Keratinocyte (primary cell): ENCODE results near the gene MGAT4A. TPM values are rescaled to one million over a fixed set of nuclear protein-coding genes. Genes with fewer than 3 reads are reported as not detected.

ENCODE experiments used
- DNase-seq: peaks from one replicate; pipeline ENCODE4 v3.0.0-alpha.2; 2011; ENCODE audit warnings: low read depth, missing footprints, low spot score
- FAIRE-seq: peaks from 2 replicates; lab custom pipeline; 2011; peaks lifted over from hg19 to GRCh38; lab: Jason Lieb, UNC
- H2AFZ ChIP-seq: 2 replicates; pipeline ENCODE4 v1.6.0; 2012; ENCODE audit warnings: low read length, control low read depth, inconsistent platforms; ENCODE audit not compliant: control insufficient read depth
- H3K27ac ChIP-seq: 2 replicates; pipeline ENCODE4 v1.5.1; 2011; ENCODE audit warnings: low read length; ENCODE audit not compliant: control insufficient read depth, insufficient read depth
- H3K27me3 ChIP-seq: 3 replicates; pipeline ENCODE4 v1.6.0; 2011; ENCODE audit warnings: low read length; ENCODE audit not compliant: control insufficient read depth, insufficient read depth; ENCODE audit errors: extremely low read depth
- H3K36me3 ChIP-seq, 2 experiments: 2 replicates in 1 of 2; 3 replicates in 1 of 2; pipeline ENCODE4 v1.5.1; 2011; ENCODE audit warnings: low read length in 2 of 2, mild to moderate bottlenecking in 1 of 2; ENCODE audit not compliant: control insufficient read depth in 2 of 2, insufficient read depth in 2 of 2; ENCODE audit errors: extremely low read depth in 1 of 2
- H3K4me1 ChIP-seq: 3 replicates; pipeline ENCODE4 v1.5.1; 2011; ENCODE audit warnings: low read length; ENCODE audit not compliant: control insufficient read depth, insufficient read depth; ENCODE audit errors: extremely low read depth
- H3K4me2 ChIP-seq: 3 replicates; pipeline ENCODE4 v1.6.0; 2011; ENCODE audit warnings: low read depth, low read length; ENCODE audit not compliant: control insufficient read depth, insufficient read depth; ENCODE audit errors: extremely low read depth
- H3K4me3 ChIP-seq, 3 experiments: fragments of 200-600 bp in 1 of 3; sonication (generic) in 1 of 3; 2 replicates in 2 of 3; 3 replicates in 1 of 3; pipeline ENCODE4 v1.5.1; 2011 to 2016; ENCODE audit warnings: low read length in 3 of 3, mild to moderate bottlenecking in 3 of 3, control low read depth in 2 of 3, inconsistent platforms in 1 of 3, low read depth in 1 of 3, mixed read lengths in 1 of 3, mixed run types in 1 of 3, moderate library complexity in 1 of 3; ENCODE audit not compliant: control insufficient read depth in 2 of 3, insufficient read depth in 2 of 3; ENCODE audit errors: extremely low read depth in 1 of 3
- H3K79me2 ChIP-seq: 2 replicates; pipeline ENCODE4 v1.6.0; 2012; ENCODE audit warnings: low read length; ENCODE audit not compliant: control insufficient read depth, insufficient read depth
- H3K9ac ChIP-seq: 3 replicates; pipeline ENCODE4 v1.6.0; 2011; ENCODE audit warnings: low read length; ENCODE audit not compliant: control insufficient read depth, insufficient read depth; ENCODE audit errors: extremely low read depth
- H3K9me1 ChIP-seq: 3 replicates; pipeline ENCODE4 v1.6.0; 2011; ENCODE audit warnings: low read length; ENCODE audit not compliant: control insufficient read depth, insufficient read depth; ENCODE audit errors: extremely low read depth
- H3K9me3 ChIP-seq: 2 replicates; pipeline ENCODE4 v1.5.1; 2012; ENCODE audit warnings: low read depth, low read length; ENCODE audit not compliant: control insufficient read depth
- H4K20me1 ChIP-seq: 3 replicates; pipeline ENCODE4 v1.6.0; 2011; ENCODE audit warnings: low read length; ENCODE audit not compliant: control insufficient read depth, insufficient read depth; ENCODE audit errors: extremely low read depth
- EZH2 ChIP-seq: IDR thresholded peaks from one replicate; pipeline ENCODE4 v1.6.1; 2012; ENCODE audit warnings: inconsistent platforms, mild to moderate bottlenecking, low read length, moderate library complexity
- dilution Hi-C: fragments of 300-500 bp; cut with MboI; formaldehyde crosslinking; loops from one replicate; pipeline ENCODE4 v1.7.0; 2020; ENCODE audit warnings: low sequenced_read_pairs; ENCODE audit not compliant: extremely low pct_ligation_motif_present
- polyA plus RNA-seq, 5 experiments: library from polyadenylated mRNA; depleted of rRNA in 3 of 5; stranded (reverse) in 3 of 5; stranded (forward) in 1 of 5; unstranded in 1 of 5; fragments of >200 nt; gene quantifications; 1 replicate in 1 of 5; 2 replicates in 3 of 5; 3 replicates in 1 of 5; pipeline versions ENCODE4 v1.2.1 to v1.2.3, GENCODE V29; 2011 to 2012; ENCODE audit warnings: missing spikeins in 2 of 5, low read depth in 1 of 5, low replicate concordance in 1 of 5
- TF ChIP-seq, protein P1 (sequence below), 3 experiments: IDR thresholded peaks in 1 of 3; conservative IDR thresholded peaks in 1 of 3; optimal IDR thresholded peaks in 1 of 3; 2 replicates in 2 of 3; 3 replicates in 1 of 3; pipeline versions ENCODE3 to v1.5.1; 2011; ENCODE audit warnings: low read length in 3 of 3, mild to moderate bottlenecking in 3 of 3, moderate library complexity in 2 of 3, control low read depth in 1 of 3, inconsistent platforms in 1 of 3; ENCODE audit not compliant: insufficient read depth in 2 of 3; ENCODE audit errors: extremely low read depth in 1 of 3

The MGAT4A gene
- polyA plus RNA-seq, 1 donor (not counting 4 experiments of a cell fraction or from before 2014, with no cell fraction given), result 0.81 TPM

DNA sequence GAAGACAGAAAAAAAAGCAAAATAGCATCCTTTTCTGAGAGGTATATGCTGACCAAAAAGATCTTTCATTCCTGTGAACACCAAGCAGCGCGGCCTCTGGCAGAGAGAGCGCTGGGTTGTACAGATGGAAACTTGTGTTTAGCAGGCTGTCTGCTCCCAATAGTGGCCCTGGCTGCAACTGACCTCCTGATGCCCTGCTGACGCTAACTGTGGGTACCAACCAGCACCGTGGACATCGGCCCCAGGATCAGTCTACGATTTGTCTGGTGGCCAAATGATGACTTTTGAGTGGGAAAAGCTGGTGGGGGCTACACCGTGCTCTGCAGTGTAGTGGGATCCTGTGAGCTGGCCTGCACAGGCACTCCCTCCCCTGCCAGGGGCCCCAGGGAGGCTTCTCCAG, 138.4 kb downstream of the MGAT4A start:
- Histone ChIP-seq H3K27me3 (no peaks in the 10 kb centered on the region), H3K4me3 (no peak overlapping the region), H3K9me1 (no peaks in the 10 kb centered on the region), H3K4me2 (no peak overlapping the region), H3K36me3 (peaks cover 2 to 3% of the 10 kb centered on the region in 2 experiments), H2AFZ (no peak overlapping the region), H3K9ac (no peak overlapping the region), H4K20me1 (no peaks in the 10 kb centered on the region), H3K79me2 (no peaks in the 10 kb centered on the region), H3K4me1 (peaks cover 4% of the 10 kb centered on the region), H3K9me3 (no peaks in the 10 kb centered on the region), H3K27ac (no peak overlapping the region)
- TF ChIP-seq, protein P1, sequence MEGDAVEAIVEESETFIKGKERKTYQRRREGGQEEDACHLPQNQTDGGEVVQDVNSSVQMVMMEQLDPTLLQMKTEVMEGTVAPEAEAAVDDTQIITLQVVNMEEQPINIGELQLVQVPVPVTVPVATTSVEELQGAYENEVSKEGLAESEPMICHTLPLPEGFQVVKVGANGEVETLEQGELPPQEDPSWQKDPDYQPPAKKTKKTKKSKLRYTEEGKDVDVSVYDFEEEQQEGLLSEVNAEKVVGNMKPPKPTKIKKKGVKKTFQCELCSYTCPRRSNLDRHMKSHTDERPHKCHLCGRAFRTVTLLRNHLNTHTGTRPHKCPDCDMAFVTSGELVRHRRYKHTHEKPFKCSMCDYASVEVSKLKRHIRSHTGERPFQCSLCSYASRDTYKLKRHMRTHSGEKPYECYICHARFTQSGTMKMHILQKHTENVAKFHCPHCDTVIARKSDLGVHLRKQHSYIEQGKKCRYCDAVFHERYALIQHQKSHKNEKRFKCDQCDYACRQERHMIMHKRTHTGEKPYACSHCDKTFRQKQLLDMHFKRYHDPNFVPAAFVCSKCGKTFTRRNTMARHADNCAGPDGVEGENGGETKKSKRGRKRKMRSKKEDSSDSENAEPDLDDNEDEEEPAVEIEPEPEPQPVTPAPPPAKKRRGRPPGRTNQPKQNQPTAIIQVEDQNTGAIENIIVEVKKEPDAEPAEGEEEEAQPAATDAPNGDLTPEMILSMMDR (optimal IDR thresholded peaks at IDR 0.05 in 1 of 3, IDR thresholded peaks at IDR 0.05 in 1 of 3, conservative IDR thresholded peaks at IDR 0.05 in 1 of 3; ENCODE audit: extremely low read depth in 1 of 3, insufficient read depth in 2 of 3, low read length in 3 of 3), result no peak
- TF ChIP-seq EZH2, result no peak
- DNase-seq (no peak), FAIRE-seq (no peak)
- dilution Hi-C loops, result no loop called here

DNA sequence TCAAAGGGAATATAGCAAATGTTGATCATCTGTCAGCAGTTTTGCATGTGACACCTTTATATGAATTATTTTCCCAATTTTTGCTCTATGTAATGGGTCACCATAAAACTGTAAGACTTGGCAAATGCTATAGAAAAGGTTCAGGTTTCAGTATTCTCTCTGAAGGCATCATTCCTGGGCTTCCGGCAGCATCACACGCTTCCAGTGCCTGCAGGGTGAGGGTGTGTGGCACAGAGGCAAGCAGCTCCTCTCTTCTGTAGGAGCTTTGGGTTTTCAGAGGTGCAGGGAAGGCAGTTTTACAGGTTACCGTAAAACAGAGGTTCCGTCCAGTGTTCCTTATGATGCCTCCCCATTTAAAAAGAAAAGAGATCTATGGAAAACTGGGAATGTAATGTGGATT, 141.4 kb downstream of the MGAT4A start:
- TF ChIP-seq, protein P1 (optimal IDR thresholded peaks at IDR 0.05 in 1 of 3, IDR thresholded peaks at IDR 0.05 in 1 of 3, conservative IDR thresholded peaks at IDR 0.05 in 1 of 3; ENCODE audit: extremely low read depth in 1 of 3, insufficient read depth in 2 of 3, low read length in 3 of 3), result no peak
- TF ChIP-seq EZH2, result no peak
- FAIRE-seq, result no peak
- peaks cover 0 to 2% of the 10 kb centered on the region in 2 experiments for H3K36me3 ChIP-seq

More for the DNA sequence above, 141.4 kb downstream of the MGAT4A start:
- Histone ChIP-seq H3K79me2 (no peaks in the 10 kb centered on the region), H3K9me1 (no peaks in the 10 kb centered on the region), H4K20me1 (no peaks in the 10 kb centered on the region), H3K9ac (no peak overlapping the region), H3K27me3 (no peaks in the 10 kb centered on the region), H3K27ac (no peak overlapping the region), H3K4me3 (no peak overlapping the region), H3K4me2 (no peak overlapping the region), H2AFZ (no peak overlapping the region), H3K4me1 (peaks cover 4% of the 10 kb centered on the region), H3K9me3 (no peaks in the 10 kb centered on the region)
- dilution Hi-C loops, result no loop called here
- DNase-seq, result no peak
